HPDE6-E6E7 (cell line): ENCODE results near the gene RPL28.

Source experiments
- DNase-seq: peaks from one replicate; pipeline ENCODE4 v3.0.0; 2011; ENCODE audit warnings: missing footprints; ENCODE audit errors: extremely low spot score

Gene RPL28

DNA sequence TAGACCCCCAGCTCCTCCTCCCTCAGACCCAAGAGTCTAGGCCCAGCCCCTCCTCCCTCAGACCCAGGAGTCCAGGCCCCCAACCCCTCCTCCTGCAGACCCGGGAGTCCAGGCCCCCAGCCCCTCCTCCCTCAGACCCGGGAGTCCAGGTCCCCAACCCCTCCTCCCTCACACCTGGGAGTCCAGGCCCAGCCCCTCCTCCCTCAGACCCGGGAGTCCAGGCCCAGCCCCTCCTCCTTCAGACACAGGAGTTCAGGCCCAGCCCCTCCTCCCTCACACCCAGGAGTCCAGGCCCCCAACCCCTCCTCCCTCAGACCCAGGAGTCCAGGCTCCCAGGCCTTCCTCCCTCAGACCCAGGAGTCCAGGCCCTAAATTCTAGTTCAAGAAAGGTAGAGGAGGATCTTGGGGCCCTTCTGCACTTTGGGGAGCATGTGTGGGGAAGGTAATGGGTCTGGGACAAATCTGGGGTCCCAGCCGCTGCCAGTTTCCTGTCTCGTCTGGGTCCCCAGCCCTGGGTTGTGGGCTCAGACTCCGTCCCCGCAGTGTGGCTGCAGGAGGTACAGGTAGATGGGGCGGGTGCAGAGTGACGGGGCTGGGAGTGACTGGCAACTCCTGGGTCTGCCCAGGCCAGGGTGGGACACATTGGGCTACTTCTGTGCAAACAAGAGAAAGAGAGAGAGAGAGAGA is 12.3 kb upstream of the RPL28 start:
- DNase-seq = no peak

DNA sequence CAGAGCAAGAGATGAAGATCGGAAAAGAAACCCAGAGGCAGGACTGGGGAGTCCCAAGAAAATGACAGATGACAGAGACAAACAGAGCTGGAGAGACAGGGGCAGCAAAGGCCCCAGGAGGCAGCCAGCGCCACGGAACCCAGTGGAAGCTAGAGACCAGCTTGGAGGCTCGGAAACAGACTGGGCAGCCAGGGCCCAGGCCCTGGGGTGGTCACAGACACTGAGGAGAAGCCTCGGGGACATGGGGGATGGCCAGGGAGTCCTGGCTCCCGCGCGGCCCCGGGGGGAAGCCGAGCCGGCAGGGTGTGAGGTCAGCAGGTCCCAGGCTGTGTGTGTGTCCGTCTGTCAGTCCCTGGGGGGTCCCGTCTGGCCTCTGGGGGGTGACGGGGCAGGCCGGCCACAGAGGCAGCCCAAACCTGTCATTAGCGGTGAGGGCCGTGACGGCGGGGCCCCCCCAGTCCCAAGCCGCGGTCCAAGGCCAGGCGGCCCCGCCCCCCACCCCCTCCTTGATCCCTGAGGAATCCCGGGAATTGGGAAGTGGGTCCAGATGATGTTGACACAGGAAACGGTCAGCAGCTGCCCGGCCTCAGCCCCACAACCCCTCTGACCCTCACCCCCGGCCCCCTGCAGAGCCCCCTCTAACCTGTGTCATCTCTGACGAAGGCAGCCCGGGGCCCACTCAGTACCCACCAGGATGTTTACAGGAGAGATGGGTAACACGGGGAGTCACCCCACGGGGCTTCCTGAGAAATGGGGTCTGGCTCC is 11.6 kb upstream of the RPL28 start:
- DNase-seq = no peak

DNA sequence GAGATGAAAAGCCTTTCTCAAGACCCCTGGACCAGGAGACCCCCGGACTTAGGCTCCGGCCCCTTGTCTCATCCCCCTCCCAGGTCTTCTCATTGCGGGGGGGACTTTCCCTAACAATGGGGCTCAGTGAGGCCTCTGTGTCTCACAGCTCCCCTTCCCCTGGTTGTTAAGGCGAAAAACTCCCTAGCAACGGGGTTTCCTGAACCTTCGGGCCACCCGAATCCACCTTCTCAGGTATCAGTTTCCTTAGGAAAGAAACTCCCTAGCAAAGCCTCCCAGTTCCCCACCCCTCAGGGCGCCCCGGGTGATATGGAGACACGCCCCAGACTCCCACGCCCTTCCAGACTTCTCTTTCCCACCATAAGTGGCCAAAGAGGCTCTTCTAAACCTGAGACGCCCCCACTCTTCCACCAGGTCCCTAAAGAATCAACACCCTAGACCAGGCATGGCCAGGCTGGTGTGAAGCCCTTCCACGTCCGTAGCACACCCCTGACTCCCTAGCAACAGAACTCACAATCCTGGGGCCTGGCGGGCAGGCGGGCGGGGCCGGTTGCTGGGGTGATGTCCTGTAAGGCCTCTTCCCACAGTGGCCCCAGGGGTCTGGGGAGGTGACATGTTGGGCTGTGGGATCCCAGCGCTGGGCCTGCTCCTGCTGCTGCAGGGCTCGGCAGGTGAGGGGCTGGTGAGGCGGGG is 9.3 kb upstream of the RPL28 start, which contains the start of gene TMEM190:
TSS of gene TMEM190 (plus strand) at position 586 of the 693 bp plus-strand sequence. CDS start at position 614, 28 bp downstream.
- no peak for DNase-seq

DNA sequence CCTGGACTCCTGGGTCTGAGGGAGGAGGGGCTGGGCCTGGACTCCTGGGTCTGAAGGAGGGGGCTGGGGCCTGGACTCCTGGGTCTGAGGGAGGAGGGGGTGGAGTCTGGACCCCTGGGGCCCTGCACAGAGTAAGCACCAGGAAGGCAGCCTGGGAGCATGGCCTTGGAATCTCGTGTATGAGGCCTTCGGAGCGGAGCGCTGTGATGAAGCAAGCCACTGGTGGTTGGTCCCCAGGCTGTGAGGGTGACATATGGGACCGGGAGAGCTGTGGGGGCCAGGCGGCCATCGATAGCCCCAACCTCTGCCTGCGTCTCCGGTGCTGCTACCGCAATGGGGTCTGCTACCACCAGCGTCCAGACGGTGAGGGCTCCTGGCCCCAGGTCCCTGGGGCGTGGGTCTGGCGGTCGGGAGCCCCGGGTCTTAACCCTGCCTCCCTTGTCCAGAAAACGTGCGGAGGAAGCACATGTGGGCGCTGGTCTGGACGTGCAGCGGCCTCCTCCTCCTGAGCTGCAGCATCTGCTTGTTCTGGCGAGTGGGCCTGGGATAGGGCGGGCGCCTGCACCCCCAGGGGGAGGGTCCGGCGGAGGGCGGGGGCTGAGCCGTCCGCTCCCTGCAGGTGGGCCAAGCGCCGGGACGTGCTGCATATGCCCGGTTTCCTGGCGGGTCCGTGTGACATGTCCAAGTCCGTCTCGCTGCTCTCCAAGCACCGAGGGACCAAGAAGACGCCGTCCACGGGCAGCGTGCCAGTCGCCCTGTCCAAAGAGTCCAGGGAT is 8.2 kb upstream of the RPL28 start:
- DNase-seq = no peak

GRCh38 chr19:55379174-55379573 is 6.6 kb upstream of the RPL28 start:
- DNase-seq = no peak

DNA sequence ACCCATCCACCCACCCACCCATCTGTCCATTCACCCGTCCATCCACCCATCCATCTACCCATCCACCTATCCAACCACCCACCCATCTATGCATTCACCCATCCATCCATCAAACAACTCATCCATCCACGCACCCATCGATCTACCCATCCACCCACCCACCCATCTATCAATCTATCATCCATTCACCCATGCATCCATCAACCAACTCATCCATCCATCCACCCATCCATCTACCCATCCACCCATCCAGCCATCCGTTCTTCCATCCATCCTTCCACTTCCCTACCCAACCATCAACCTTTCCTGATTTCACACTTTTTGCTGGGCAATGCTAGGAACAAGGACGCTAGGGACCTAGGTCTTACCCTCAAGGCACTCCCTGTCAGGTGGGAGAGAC is 3.7 kb upstream of the RPL28 start:
- no peak for DNase-seq

DNA sequence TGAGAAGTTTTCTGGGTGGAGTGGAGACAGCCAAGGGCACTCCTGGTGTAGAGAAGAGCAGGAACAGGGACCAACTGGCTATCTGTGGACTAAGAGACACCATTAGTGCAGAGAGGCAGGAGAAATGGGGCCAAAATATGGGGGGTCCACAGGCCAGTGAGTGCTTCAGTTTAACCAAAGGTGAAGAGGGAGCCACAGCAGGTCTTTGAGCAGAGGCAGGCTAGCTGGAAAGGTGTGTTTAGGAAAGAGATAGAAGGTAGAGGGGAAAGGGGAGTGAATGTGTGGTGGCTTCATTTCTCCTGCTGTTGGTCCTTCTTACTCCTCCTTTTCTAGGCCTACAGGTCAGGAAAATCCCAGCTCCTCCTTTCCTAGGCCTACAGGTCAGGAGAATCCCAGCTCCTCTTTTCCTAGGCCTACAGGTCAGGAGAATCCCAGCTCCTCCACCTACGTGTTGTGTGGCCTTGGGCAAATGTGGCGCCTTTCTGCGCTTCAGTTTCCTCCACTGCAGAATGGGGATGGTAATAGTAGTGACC is 3.1 kb upstream of the RPL28 start:
- no peak for DNase-seq

DNA sequence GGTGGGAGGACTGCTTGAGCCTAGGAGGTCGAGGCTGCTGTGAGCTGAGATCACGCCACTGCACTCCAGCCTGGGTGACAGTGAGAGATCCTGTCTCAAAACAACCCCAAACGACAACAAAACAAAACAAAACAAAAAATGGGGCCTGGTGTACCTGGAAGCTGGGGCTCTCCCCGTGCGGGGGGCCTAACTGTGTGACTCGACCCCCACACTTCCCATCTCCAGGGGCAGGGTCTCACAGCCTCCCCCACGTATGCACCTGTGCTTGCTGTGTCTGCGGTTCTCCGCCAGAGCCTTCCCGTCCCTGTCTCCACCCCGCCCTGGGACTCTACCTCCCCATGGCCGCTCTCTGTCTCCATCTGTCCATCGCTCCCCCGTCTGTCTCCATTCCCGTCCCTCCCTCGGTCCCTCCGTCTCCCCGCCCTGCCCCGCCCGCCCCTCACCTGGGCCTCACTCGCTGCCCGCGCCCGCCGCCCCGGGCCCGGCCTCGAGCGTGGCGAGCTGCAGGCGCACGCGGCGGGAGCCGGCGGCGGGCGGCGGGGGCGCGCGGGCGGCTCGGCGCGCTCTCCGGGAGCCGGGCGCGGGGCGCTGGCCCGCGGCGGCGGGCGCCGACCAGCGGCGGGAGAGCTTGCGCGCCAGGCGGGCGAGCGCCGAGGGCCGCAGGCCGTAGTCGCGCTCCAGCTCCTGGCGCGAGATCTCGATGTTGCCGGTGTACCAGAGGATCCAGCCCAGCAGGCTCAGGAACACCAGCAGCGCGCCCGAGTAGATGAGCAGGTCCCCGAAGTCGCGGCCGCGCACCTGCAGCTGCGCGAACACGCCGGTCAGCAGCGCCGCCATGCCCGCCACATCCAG is 2.2 kb upstream of the RPL28 start:
- DNase-seq = no peak

DNA sequence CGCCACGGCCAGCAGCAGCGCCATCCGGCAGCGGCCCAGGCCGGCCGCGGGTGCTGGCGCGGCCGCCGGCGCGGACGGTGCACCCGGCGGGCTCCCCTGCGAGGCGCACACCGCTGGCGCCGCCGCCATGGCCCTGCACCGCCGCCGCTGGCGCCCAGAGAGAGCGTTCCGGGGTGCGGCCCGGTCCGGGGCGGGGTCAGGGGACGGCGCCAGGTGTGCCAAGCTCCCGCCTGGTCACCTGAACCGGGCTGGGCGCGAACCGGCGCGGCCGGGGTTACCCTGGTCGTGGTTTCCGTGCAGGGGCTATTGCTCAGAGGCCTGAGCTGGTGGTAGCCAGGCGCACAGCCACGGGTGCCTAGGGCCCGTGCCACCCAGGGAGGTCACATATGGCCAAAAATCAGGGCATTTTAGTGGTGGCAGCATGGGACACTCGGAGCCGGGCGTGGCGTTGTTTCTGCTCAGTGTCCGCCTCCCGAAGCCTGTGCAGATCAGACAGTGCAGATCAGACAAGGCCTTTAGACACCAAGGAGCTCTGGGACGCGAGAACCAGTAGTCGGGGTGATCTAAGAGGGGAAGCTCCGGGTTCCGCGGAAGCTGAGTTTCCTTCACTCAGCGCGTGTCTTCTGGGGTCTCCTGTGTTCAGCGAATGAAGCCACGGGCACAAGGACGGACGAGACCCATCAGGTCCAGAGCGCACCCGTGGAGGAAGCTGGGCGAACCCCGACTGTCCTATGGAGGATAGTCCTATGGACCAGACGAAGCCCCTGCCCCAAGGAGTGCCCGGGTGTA is 1.4 kb upstream of the RPL28 start, which contains the start of gene TMEM238:
TSS of gene TMEM238 (minus strand) at position 162 of the 789 bp plus-strand sequence. CDS start at position 129, 33 bp downstream.
- DNase-seq = no peak

GRCh38 chr19:55384920-55385723 is 610 bp upstream of the RPL28 start:
- DNase-seq = peak; percentile 78

GRCh38 chr19:55386493-55386971 is 800 bp downstream of the RPL28 start:
- no peak for DNase-seq

- DNase-seq = no peak
Observed at GRCh38 chr19:55387736-55388497, 2.2 kb downstream of the RPL28 start.

- no peak for DNase-seq
Observed at GRCh38 chr19:55389386-55390317, 3.9 kb downstream of the RPL28 start.

DNA sequence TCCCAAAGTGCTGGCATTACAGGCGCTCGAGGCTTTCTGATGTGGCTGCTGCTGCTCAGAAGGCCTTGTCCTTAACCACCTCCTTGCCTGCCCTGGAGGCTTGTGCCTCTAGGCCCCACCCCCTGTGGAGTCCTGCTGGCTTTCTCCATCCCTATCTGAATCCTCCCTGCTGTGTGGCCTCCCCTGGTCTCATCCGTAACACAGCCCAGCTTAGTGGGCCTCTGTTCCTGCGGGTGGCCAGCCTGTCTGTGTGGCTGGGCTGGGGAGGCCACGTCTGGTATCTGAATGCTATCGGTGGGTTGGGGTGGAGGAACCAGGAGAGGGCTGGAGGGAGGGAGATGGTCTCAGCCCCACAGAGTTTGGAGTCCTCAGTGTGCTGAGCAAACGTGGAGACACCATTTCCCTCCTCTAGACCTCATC is 4.7 kb downstream of the RPL28 start:
- no peak for DNase-seq

- DNase-seq = no peak
Observed at GRCh38 chr19:55391191-55391670, 5.5 kb downstream of the RPL28 start.
